Retinal pigment epithelial cell (primary cell): ENCODE results near the gene SPATS1.

ENCODE experiments used
- DNase-seq: peaks from one replicate; pipeline ENCODE4 v3.0.0-alpha.2; 2010; ENCODE audit warnings: low read depth
- H3K4me3 ChIP-seq: 2 replicates; pipeline ENCODE4 v1.5.1; 2011; ENCODE audit warnings: mild to moderate bottlenecking, low read length, control low read depth, moderate library complexity
- TF ChIP-seq, protein P1 (sequence below): conservative IDR thresholded peaks from 2 replicates; pipeline ENCODE4 v1.5.1; 2011; ENCODE audit warnings: low read depth, low read length, control low read depth, inconsistent platforms

SPATS1 gene

DNA sequence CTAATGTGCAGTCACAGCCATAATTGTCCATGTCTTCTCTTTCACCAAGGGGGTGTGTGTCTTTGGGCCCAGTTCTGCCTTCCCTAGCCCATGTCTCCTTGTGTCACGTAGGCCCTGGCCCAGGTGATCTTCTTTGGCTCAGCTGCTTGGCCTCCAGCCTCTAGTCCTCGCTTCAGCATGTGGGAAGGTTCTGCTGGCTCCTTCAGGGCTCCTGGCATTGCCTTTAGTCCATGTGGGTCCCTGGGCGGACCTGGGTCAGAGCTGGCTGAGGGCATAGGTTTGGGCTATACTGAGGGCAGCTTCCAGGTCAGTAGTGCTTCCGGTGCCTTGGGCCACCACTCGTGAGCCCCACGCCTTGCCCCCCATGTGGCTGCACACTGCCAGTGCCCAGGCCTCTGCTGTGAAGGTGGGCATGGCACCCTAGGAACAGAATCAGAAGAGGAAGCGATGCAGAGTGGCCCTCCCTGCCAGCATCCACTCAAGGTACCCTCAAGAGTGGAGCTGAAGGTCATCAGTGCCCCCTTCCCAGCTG lies 42.1 kb upstream of the SPATS1 start:
- no peak for DNase-seq
- TF ChIP-seq, protein P1, sequence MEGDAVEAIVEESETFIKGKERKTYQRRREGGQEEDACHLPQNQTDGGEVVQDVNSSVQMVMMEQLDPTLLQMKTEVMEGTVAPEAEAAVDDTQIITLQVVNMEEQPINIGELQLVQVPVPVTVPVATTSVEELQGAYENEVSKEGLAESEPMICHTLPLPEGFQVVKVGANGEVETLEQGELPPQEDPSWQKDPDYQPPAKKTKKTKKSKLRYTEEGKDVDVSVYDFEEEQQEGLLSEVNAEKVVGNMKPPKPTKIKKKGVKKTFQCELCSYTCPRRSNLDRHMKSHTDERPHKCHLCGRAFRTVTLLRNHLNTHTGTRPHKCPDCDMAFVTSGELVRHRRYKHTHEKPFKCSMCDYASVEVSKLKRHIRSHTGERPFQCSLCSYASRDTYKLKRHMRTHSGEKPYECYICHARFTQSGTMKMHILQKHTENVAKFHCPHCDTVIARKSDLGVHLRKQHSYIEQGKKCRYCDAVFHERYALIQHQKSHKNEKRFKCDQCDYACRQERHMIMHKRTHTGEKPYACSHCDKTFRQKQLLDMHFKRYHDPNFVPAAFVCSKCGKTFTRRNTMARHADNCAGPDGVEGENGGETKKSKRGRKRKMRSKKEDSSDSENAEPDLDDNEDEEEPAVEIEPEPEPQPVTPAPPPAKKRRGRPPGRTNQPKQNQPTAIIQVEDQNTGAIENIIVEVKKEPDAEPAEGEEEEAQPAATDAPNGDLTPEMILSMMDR: no peak
- H3K4me3 ChIP-seq: no peak overlapping the region

DNA sequence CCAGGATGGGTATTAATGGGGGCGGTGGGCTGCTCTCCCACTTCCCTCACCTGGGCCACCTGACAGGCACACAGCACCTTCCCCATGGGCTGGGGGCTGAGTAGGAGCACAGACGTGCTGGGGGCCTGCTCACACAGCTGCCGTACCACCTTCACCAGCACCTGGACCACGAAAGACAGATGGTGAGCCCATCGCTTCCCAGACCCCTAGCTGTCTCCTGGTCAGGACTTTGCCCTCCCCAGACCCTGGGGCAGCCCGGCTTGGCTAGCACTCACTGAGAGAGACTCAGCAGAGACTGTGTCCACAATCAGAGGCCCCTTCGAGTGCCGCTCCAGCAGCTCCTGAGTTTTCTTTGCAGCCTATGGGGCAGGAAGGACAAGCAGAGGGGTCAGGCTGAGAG lies 41.3 kb upstream of the SPATS1 start:
- DNase-seq: no peak
- TF ChIP-seq, protein P1: no peak
- no peak overlapping the region for H3K4me3 ChIP-seq

DNA sequence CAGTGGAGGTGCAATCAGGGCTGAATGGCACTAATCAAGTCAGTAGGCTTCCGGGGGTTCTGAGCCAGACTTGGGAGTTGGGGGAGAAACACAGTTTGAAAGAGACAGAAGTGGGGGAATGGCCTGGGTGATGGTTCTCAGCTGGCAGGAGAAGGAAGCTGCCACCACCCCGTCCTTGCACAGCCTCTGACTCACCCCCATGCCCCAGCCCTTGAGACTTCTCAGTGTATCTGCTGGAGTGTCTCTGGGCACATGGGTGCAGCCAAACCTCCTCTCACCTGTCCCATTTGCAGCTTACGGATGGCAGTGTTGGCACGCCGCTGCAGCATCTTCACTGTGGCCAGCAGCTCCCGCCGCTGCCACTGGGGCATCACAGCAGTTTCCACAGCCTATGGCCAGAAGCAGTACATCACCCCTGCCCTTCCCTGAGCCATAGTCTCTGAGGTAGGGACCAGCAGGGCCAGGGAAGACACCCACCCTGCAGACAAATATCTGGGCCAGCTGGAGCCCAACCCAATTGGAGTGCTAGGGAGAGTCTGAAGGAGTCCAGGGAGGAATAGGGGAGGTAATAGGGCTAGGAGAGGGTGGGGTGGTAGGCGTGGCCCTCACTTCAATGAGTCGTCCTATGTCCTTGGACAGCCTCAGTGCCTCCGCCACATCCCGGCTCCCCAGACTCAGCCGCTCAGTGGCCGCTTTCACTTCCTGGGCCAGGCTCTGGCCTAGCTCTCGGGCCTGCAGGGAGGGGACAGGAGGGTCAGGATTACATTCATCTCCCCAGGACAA lies 40.5 kb upstream of the SPATS1 start:
- no peak overlapping the region for H3K4me3 ChIP-seq
- TF ChIP-seq, protein P1: no peak
- no peak for DNase-seq

DNA sequence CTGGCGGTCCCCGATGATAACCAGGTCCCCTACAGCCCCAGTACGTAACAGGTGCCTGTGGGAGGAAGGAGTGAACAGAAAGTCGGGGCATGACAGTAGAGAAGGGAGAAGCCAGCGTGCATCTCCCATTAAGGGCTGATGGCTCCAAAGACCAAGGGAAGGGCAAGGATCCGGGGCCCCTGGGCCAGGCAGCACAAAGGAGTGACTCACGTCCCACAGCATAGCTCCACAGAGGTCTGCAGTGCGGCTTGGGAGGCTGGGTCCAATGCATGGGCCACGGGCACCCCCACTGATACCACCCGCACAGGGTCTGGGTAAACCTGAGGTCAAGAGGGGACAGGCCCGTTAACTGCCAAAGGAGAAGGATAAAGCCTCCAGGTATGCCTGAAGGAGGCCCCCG lies 39.6 kb upstream of the SPATS1 start:
- TF ChIP-seq, protein P1: no peak
- H3K4me3 ChIP-seq: no peak overlapping the region
- no peak for DNase-seq

DNA sequence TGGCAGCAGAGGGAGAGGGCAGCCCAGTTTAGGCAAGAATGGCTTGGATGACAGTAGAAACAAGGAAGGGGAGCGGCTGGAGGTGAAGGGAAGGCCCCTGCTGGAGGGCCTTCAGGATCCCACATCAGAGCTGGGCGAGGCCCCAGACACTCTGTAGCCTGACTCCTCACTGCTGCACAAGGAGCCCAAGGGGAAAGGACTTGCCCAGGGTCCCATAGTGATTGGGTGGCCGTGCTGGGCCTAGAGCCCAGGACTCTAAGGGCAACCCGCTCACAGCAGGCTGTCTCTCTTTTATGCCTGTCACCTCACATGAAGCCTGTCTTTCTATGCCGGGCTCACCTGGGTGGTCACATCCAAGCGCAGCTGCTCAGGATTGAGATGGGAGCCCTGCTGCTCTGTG lies 38.6 kb upstream of the SPATS1 start:
- DNase-seq: no peak
- no peak overlapping the region for H3K4me3 ChIP-seq
- TF ChIP-seq, protein P1: no peak

DNA sequence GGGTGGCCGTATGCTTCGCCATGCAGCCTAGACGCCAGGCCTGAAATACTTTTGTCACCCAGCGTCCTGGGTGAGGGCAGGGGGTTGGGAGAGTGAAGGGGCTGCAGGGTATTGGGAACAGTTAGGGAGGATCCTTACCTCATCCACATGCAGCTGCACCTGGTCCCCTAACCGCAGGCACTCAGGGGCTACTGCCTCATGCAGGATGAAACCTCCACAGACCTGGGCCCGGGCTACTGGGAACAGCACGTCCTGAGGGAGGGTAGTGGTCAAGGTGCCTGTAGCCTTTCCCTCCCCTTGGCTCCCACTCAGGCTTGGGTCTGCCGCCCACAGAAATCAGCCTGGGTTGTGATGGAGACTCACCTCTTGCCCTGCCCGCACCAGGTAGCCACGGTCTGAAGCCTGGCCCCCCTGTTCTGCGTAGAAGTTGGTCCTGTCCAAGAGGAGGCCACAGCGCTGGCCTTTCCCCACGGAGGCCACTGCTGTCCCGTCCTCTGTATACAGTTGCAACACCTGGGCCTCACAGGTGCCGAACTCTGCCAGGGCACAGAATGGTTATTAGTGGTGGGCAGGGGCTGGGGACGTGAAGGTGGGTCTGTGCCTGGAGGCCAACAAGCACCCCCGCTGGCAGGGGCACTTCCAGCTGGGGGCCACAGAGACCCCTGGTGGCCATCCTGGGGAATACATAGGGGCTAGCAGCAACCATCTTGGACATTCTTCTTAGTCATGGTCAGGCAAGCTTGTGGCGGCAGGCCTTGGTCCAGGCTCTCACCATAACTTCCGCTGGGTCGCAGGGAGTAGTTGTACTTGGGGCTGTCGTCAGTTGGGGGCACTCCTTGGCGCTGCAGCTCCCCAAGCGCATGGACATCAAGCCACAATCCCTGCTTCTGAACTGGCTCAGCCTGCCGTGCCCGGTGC lies 37.9 kb upstream of the SPATS1 start:
- no peak overlapping the region for H3K4me3 ChIP-seq
- TF ChIP-seq, protein P1: peak; percentile 88
- no peak for DNase-seq
